Neural cell (in vitro differentiated cells): ENCODE results near the gene OSBP2. TPM values are rescaled to one million over a fixed set of nuclear protein-coding genes. Genes with fewer than 3 reads are reported as not detected.

ENCODE experiments used
- H2AFZ ChIP-seq: fragments of 200-600, 300-800 bp; sonication (generic), shearing (Covaris generic); 2 replicates; pipeline ENCODE4 v1.6.0; 2014; ENCODE audit warnings: low read depth, mild to moderate bottlenecking, antibody characterized with exemption, low read length, moderate library complexity
- H3F3A ChIP-seq: fragments of 200-600 bp; shearing (Covaris generic); 2 replicates; pipeline ENCODE4 v1.6.1; 2016; ENCODE audit warnings: mild to moderate bottlenecking, moderate library complexity, mixed read lengths, antibody characterized with exemption, low read length; ENCODE audit not compliant: insufficient read depth, poor library complexity, severe bottlenecking
- H3K27ac ChIP-seq: fragments of 200-600, 300-800 bp; sonication (generic), shearing (Covaris generic); 2 replicates; pipeline ENCODE4 v1.5.1; 2014; ENCODE audit warnings: mild to moderate bottlenecking, low read length, moderate library complexity
- H3K27me3 ChIP-seq: fragments of 300-800, 200-600 bp; sonication (generic), shearing (Covaris generic); 2 replicates; pipeline ENCODE4 v1.6.0; 2014; ENCODE audit warnings: mild to moderate bottlenecking, low read depth, low read length, moderate library complexity; ENCODE audit not compliant: insufficient read depth
- H3K36me3 ChIP-seq: fragments of 300-800, 200-600 bp; sonication (generic), shearing (Covaris generic); 2 replicates; pipeline ENCODE4 v1.5.1; 2014; ENCODE audit warnings: mild to moderate bottlenecking, antibody characterized with exemption, low read length, moderate library complexity; ENCODE audit not compliant: insufficient read depth
- H3K4me2 ChIP-seq: fragments of 300-800, 200-600 bp; sonication (generic), shearing (Covaris generic); 2 replicates; pipeline ENCODE4 v1.6.0; 2014; ENCODE audit warnings: mild to moderate bottlenecking, low read length
- H3K4me3 ChIP-seq: fragments of 300-800, 200-600 bp; sonication (generic), shearing (Covaris generic); 2 replicates; pipeline ENCODE4 v1.5.1; 2014; ENCODE audit warnings: mild to moderate bottlenecking, low read length, moderate library complexity
- H3K79me2 ChIP-seq: fragments of 200-600 bp; shearing (Covaris generic); replicated peaks from 2 replicates; pipeline ENCODE4 v1.6.0; 2014; ENCODE audit warnings: mild to moderate bottlenecking, low read length, moderate library complexity; ENCODE audit not compliant: insufficient read depth
- H3K9ac ChIP-seq: fragments of 300-800, 200-600 bp; sonication (generic), shearing (Covaris generic); 2 replicates; pipeline ENCODE4 v1.6.1; 2016; ENCODE audit warnings: mild to moderate bottlenecking, low read length, mixed read lengths
- H3K9me2 ChIP-seq: fragments of 200-600 bp; shearing (Covaris generic); 2 replicates; pipeline ENCODE4 v1.6.1; 2016; ENCODE audit warnings: mild to moderate bottlenecking, low read length, mixed read lengths; ENCODE audit not compliant: insufficient read depth
- H3K9me3 ChIP-seq: fragments of 200-600, 300-800 bp; sonication (generic), shearing (Covaris generic); 2 replicates; pipeline ENCODE4 v1.6.1; 2016; ENCODE audit warnings: mild to moderate bottlenecking, mixed run types, low read length, moderate library complexity, mixed read lengths
- H4K20me1 ChIP-seq: fragments of 200-600 bp; shearing (Covaris generic); 2 replicates; pipeline ENCODE4 v1.6.1; 2016; ENCODE audit warnings: mild to moderate bottlenecking, mixed run types; ENCODE audit not compliant: insufficient read depth
- EP300 ChIP-seq: fragments of 450-650 bp; conservative IDR thresholded peaks from 2 replicates; pipeline ENCODE4 v1.6.1; 2014; ENCODE audit warnings: antibody characterized with exemption, mild to moderate bottlenecking, moderate library complexity; ENCODE audit not compliant: poor library complexity, severe bottlenecking
- EZH2 ChIP-seq: fragments of 200-600, 300-800 bp; shearing (Covaris generic), sonication (generic); IDR thresholded peaks from 2 replicates; pipeline ENCODE4 v1.6.1; 2014; ENCODE audit warnings: antibody characterized with exemption, low read length, borderline replicate concordance, mild to moderate bottlenecking; ENCODE audit not compliant: insufficient read depth, poor library complexity, severe bottlenecking
- MXI1 ChIP-seq: fragments of 450-650 bp; conservative IDR thresholded peaks from 2 replicates; pipeline ENCODE4 v1.6.1; 2014; ENCODE audit warnings: antibody characterized with exemption, mild to moderate bottlenecking; ENCODE audit not compliant: poor library complexity, severe bottlenecking
- POLR2AphosphoS5 ChIP-seq: IDR thresholded peaks from 2 replicates; pipeline ENCODE4 v1.6.1; 2012
- RAD21 ChIP-seq: fragments of 450-650 bp; conservative IDR thresholded peaks from 2 replicates; pipeline ENCODE4 v1.6.1; 2014; ENCODE audit warnings: antibody characterized with exemption, mild to moderate bottlenecking, moderate library complexity
- SMC3 ChIP-seq: fragments of 450-650 bp; conservative IDR thresholded peaks from 2 replicates; pipeline ENCODE4 v1.6.1; 2014; ENCODE audit warnings: antibody characterized with exemption, mild to moderate bottlenecking, moderate library complexity; ENCODE audit not compliant: poor library complexity
- TAF1 ChIP-seq: IDR thresholded peaks from 2 replicates; pipeline ENCODE4 v1.6.1; 2012; ENCODE audit warnings: low read depth
- polyA plus RNA-seq: library from polyadenylated mRNA; depleted of rRNA; stranded (reverse); fragments of >200 nt; gene quantifications from 2 replicates; pipeline ENCODE4 v1.2.3, GENCODE V29; 2014
- TF ChIP-seq, protein P1 (sequence below): fragments of 450-650 bp; IDR thresholded peaks from 2 replicates; pipeline ENCODE4 v1.5.1; 2014; ENCODE audit warnings: antibody characterized with exemption, mild to moderate bottlenecking, moderate library complexity; ENCODE audit not compliant: poor library complexity, severe bottlenecking
- TF ChIP-seq, protein P2 (sequence below): IDR thresholded peaks from 2 replicates; pipeline ENCODE4 v1.6.1; 2012; ENCODE audit warnings: borderline replicate concordance

The OSBP2 gene
- polyA plus RNA-seq, 1 donor from 2014 or later, result 8.7 TPM

DNA sequence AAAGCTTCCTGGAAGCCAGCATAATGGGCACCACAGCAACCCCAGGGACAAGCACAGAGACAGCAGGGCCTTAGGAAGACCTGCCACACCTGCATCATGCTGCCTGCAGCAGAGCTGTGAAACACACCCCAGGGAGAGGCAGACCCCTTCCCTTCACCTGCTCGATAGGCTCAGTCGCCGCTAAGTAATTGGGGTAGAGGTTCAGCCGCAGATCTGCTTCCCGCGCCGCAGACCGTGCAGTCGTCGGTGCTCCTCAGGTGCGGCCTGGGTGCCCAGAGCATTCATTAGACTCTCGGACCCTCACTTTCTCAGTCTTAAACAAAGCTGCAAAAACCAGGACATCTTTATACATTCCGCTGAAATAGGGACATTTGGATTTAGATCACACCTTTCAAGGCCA lies 29.9 kb upstream of the OSBP2 start:
- H4K20me1 ChIP-seq, result no peaks in the 10 kb centered on the region
- no peak for TF ChIP-seq SMC3
- TF ChIP-seq, protein P1, sequence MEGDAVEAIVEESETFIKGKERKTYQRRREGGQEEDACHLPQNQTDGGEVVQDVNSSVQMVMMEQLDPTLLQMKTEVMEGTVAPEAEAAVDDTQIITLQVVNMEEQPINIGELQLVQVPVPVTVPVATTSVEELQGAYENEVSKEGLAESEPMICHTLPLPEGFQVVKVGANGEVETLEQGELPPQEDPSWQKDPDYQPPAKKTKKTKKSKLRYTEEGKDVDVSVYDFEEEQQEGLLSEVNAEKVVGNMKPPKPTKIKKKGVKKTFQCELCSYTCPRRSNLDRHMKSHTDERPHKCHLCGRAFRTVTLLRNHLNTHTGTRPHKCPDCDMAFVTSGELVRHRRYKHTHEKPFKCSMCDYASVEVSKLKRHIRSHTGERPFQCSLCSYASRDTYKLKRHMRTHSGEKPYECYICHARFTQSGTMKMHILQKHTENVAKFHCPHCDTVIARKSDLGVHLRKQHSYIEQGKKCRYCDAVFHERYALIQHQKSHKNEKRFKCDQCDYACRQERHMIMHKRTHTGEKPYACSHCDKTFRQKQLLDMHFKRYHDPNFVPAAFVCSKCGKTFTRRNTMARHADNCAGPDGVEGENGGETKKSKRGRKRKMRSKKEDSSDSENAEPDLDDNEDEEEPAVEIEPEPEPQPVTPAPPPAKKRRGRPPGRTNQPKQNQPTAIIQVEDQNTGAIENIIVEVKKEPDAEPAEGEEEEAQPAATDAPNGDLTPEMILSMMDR, result no peak
- TF ChIP-seq, protein P2, sequence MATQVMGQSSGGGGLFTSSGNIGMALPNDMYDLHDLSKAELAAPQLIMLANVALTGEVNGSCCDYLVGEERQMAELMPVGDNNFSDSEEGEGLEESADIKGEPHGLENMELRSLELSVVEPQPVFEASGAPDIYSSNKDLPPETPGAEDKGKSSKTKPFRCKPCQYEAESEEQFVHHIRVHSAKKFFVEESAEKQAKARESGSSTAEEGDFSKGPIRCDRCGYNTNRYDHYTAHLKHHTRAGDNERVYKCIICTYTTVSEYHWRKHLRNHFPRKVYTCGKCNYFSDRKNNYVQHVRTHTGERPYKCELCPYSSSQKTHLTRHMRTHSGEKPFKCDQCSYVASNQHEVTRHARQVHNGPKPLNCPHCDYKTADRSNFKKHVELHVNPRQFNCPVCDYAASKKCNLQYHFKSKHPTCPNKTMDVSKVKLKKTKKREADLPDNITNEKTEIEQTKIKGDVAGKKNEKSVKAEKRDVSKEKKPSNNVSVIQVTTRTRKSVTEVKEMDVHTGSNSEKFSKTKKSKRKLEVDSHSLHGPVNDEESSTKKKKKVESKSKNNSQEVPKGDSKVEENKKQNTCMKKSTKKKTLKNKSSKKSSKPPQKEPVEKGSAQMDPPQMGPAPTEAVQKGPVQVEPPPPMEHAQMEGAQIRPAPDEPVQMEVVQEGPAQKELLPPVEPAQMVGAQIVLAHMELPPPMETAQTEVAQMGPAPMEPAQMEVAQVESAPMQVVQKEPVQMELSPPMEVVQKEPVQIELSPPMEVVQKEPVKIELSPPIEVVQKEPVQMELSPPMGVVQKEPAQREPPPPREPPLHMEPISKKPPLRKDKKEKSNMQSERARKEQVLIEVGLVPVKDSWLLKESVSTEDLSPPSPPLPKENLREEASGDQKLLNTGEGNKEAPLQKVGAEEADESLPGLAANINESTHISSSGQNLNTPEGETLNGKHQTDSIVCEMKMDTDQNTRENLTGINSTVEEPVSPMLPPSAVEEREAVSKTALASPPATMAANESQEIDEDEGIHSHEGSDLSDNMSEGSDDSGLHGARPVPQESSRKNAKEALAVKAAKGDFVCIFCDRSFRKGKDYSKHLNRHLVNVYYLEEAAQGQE, result no peak
- no peak for TF ChIP-seq TAF1
- no peak for TF ChIP-seq RAD21
- no peak for TF ChIP-seq EP300
- no peak for TF ChIP-seq EZH2
- no peak for TF ChIP-seq MXI1
- TF ChIP-seq POLR2AphosphoS5, result no peak
- no peaks in the 10 kb centered on the region for H3F3A ChIP-seq
- no peak overlapping the region for H2AFZ ChIP-seq
- no peak overlapping the region for H3K9ac ChIP-seq
- H3K27ac ChIP-seq, result no peak overlapping the region
- no peaks in the 10 kb centered on the region for H3K9me3 ChIP-seq
- peaks cover 7% of the 10 kb centered on the region for H3K79me2 ChIP-seq
- H3K36me3 ChIP-seq, result no peaks in the 10 kb centered on the region
- no peak overlapping the region for H3K4me2 ChIP-seq
- H3K4me3 ChIP-seq, result peak overlapping the region; percentile 79
- no peaks in the 10 kb centered on the region for H3K9me2 ChIP-seq
- H3K27me3 ChIP-seq, result no peaks in the 10 kb centered on the region

DNA sequence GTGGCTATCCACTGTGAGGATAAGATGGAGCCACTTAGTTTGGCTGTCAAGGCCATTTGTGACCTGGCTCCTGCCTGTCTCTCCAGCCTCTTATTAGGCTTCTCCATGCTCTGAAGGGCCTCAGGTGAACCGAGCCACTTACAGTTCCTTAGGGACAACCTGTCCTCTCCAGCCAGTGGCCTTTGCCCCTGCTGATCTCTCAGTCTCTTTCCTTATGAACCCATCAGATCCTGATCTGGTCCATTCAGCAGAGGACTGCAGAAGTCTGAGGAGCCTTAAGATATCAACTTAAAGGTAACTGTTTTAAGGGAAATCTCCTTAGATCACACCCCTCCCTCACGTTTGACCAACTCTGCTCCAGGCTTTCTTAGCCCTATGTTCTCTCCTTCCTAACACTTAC lies 29.4 kb upstream of the OSBP2 start:
- Histone ChIP-seq H3K79me2 (peaks cover 7% of the 10 kb centered on the region), H3K27ac (no peak overlapping the region), H3F3A (no peaks in the 10 kb centered on the region), H3K9ac (no peak overlapping the region), H2AFZ (no peak overlapping the region), H3K27me3 (no peaks in the 10 kb centered on the region), H4K20me1 (no peaks in the 10 kb centered on the region), H3K9me3 (no peaks in the 10 kb centered on the region), H3K36me3 (no peaks in the 10 kb centered on the region), H3K4me2 (no peak overlapping the region), H3K4me3 (peak overlapping the region; percentile 79), H3K9me2 (no peaks in the 10 kb centered on the region)
- TF ChIP-seq RAD21 (no peak), EP300 (no peak), POLR2AphosphoS5 (no peak), EZH2 (no peak), SMC3 (no peak), MXI1 (no peak), TAF1 (no peak)
- TF ChIP-seq, protein P1, result no peak
- TF ChIP-seq, protein P2, result no peak
